ENCODE measurements around the gene ASTN2.

ASTN2 gene

DNA sequence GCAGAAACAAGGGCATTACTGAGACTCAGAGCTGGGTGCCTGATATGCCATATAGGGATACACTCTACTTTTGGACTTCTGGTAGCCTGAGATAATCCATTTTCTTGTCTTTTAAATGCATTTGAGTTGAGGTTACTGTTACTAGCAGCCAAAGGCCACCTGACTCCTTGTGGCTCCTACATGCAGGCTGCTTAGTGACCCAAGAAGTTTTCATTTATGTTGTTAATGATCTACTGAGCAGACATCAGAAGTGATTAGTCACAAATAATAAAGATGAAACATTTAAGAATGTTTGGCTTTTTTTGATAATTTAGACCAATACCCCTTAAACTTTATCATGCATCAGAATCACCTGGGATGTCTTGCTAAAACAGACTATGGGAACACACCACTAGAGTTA lies 899.3 kb downstream of the ASTN2 start:
- Histone ChIP-seq H3K4me3 (ENCODE audit: low read length) (no peak overlapping the region), H3K9me2 (replicated peaks; ENCODE audit: insufficient read depth, low read length) (no peaks in the 10 kb centered on the region), H3K79me2 (ENCODE audit: low read length) (no peaks in the 10 kb centered on the region), H3K4me1 (ENCODE audit: low read length) (no peaks in the 10 kb centered on the region), H3K27ac (ENCODE audit: low read length) (no peak overlapping the region), H3K9me3 (replicated peaks; ENCODE audit: insufficient read depth, low read length) (no peaks in the 10 kb centered on the region), H3K27me3 (replicated peaks; ENCODE audit: insufficient read depth, low read length) (no peaks in the 10 kb centered on the region), H3K9ac (ENCODE audit: low read length) (no peak overlapping the region), H3K4me2 (ENCODE audit: low read depth, low read length) (no peak overlapping the region), H4K20me1 (ENCODE audit: insufficient read depth, low read length) (no peaks in the 10 kb centered on the region), H2AFZ (ENCODE audit: low read length) (no peak overlapping the region), H3K36me3 (replicated peaks; ENCODE audit: insufficient read depth, low read length) (no peaks in the 10 kb centered on the region), H3F3A (ENCODE audit: insufficient read depth, low read length) (no peaks in the 10 kb centered on the region)
- no peak for DNase-seq
- TF ChIP-seq, protein P1, sequence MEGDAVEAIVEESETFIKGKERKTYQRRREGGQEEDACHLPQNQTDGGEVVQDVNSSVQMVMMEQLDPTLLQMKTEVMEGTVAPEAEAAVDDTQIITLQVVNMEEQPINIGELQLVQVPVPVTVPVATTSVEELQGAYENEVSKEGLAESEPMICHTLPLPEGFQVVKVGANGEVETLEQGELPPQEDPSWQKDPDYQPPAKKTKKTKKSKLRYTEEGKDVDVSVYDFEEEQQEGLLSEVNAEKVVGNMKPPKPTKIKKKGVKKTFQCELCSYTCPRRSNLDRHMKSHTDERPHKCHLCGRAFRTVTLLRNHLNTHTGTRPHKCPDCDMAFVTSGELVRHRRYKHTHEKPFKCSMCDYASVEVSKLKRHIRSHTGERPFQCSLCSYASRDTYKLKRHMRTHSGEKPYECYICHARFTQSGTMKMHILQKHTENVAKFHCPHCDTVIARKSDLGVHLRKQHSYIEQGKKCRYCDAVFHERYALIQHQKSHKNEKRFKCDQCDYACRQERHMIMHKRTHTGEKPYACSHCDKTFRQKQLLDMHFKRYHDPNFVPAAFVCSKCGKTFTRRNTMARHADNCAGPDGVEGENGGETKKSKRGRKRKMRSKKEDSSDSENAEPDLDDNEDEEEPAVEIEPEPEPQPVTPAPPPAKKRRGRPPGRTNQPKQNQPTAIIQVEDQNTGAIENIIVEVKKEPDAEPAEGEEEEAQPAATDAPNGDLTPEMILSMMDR (IDR thresholded peaks at IDR 0.05; ENCODE audit: low read length), result no peak
- TF ChIP-seq EZH2phosphoT487 (IDR thresholded peaks at IDR 0.05; ENCODE audit: low read length) (no peak), EZH2 (optimal IDR thresholded peaks at IDR 0.05; ENCODE audit: low read depth, low read length) (no peak)

DNA sequence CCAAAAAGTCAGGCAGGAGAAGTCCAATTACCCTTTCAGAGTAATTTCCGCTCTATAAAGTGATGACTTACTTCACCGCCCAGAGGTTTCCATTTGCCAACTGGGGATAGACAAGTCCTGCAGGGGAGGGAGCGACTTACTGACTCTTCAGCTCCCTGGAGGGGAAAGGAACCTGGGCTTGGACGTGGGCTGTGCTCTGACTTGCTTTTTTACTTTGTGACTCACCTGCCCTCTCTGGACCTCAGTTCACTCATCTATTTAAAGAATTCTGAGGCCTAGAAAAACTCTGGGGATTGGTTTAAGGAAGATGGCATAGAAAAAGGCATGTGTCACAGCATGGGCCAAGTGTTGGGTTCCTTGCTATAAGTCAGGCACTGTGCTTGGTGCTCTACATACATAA lies 908.2 kb downstream of the ASTN2 start:
- H3K4me1 ChIP-seq (ENCODE audit: low read length), result no peaks in the 10 kb centered on the region
- no peaks in the 10 kb centered on the region for H3K9me2 ChIP-seq (replicated peaks; ENCODE audit: insufficient read depth, low read length)
- H2AFZ ChIP-seq (ENCODE audit: low read length), result no peak overlapping the region
- H3K4me2 ChIP-seq (ENCODE audit: low read depth, low read length), result no peak overlapping the region
- no peak overlapping the region for H3K27ac ChIP-seq (ENCODE audit: low read length)
- no peaks in the 10 kb centered on the region for H3K27me3 ChIP-seq (replicated peaks; ENCODE audit: insufficient read depth, low read length)
- no peaks in the 10 kb centered on the region for H3K79me2 ChIP-seq (ENCODE audit: low read length)
- TF ChIP-seq, protein P1 (IDR thresholded peaks at IDR 0.05; ENCODE audit: low read length), result no peak
- no peak for TF ChIP-seq EZH2 (optimal IDR thresholded peaks at IDR 0.05; ENCODE audit: low read depth, low read length)
- TF ChIP-seq EZH2phosphoT487 (IDR thresholded peaks at IDR 0.05; ENCODE audit: low read length), result no peak
- no peak overlapping the region for H3K9ac ChIP-seq (ENCODE audit: low read length)
- no peaks in the 10 kb centered on the region for H3K9me3 ChIP-seq (replicated peaks; ENCODE audit: insufficient read depth, low read length)
- no peaks in the 10 kb centered on the region for H4K20me1 ChIP-seq (ENCODE audit: insufficient read depth, low read length)
- H3K36me3 ChIP-seq (replicated peaks; ENCODE audit: insufficient read depth, low read length), result no peaks in the 10 kb centered on the region
- H3K4me3 ChIP-seq (ENCODE audit: low read length), result no peak overlapping the region
- no peaks in the 10 kb centered on the region for H3F3A ChIP-seq (ENCODE audit: insufficient read depth, low read length)
- no peak for DNase-seq

DNA sequence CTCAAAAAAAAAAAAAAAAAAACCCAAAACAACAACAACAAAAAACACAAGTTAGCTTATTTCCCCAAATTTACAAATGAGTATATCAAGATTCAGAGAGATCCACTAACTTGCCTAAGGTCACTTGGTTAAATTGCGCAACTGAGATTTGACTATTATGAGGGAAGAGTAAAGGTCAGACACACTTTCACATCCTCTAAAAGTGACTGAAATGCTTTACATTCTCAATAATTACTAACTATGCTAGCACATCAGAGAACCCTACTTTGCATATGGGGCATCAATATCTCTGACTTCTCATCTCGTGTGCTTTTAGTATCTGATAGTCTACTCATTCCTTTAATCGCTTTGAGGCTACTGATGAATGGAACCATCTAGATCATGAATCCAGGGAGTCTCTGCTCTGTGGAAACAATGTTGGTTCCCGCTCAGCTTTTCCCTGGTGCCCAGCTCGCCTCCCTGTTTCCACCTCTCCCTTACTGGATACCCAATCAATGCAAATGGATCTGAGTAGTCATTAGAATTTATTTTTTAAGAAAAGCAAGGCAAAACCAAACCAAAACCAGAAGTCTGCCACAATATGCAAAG lies 909.9 kb downstream of the ASTN2 start:
- Histone ChIP-seq H3K79me2 (ENCODE audit: low read length) (no peaks in the 10 kb centered on the region), H3K27me3 (replicated peaks; ENCODE audit: insufficient read depth, low read length) (no peaks in the 10 kb centered on the region), H3K4me1 (ENCODE audit: low read length) (no peaks in the 10 kb centered on the region), H3K4me3 (ENCODE audit: low read length) (no peak overlapping the region), H4K20me1 (ENCODE audit: insufficient read depth, low read length) (no peaks in the 10 kb centered on the region), H3K4me2 (ENCODE audit: low read depth, low read length) (no peak overlapping the region), H2AFZ (ENCODE audit: low read length) (no peak overlapping the region), H3F3A (ENCODE audit: insufficient read depth, low read length) (no peaks in the 10 kb centered on the region), H3K9me3 (replicated peaks; ENCODE audit: insufficient read depth, low read length) (no peaks in the 10 kb centered on the region), H3K36me3 (replicated peaks; ENCODE audit: insufficient read depth, low read length) (no peaks in the 10 kb centered on the region), H3K9me2 (replicated peaks; ENCODE audit: insufficient read depth, low read length) (no peaks in the 10 kb centered on the region), H3K27ac (ENCODE audit: low read length) (no peak overlapping the region), H3K9ac (ENCODE audit: low read length) (no peak overlapping the region)
- DNase-seq, result no peak
- TF ChIP-seq, protein P1 (IDR thresholded peaks at IDR 0.05; ENCODE audit: low read length), result no peak
- no peak for TF ChIP-seq EZH2phosphoT487 (IDR thresholded peaks at IDR 0.05; ENCODE audit: low read length)
- no peak for TF ChIP-seq EZH2 (optimal IDR thresholded peaks at IDR 0.05; ENCODE audit: low read depth, low read length)

Data from MM.1S (cell line).